ENCODE results near the gene PPP1R1A.

- TF ChIP-seq CTCF (IDR thresholded peaks at IDR 0.05; ENCODE audit: low read depth, low read length), result no peak
- TF ChIP-seq EZH2phosphoT487 (IDR thresholded peaks at IDR 0.05; ENCODE audit: low read depth), result no peak
Measured at GRCh38 chr12:54601841-54602240, 13.4 kb upstream of the PPP1R1A start.
